Measurements from ENCODE around the gene KCTD17. TPM values are rescaled to one million over a fixed set of nuclear protein-coding genes. Genes with fewer than 3 reads are reported as not detected.

KCTD17 gene
- total and polyA plus RNA-seq, 2 of the 4 experiments (the other 2 are of a cell fraction) = 28.3 to 37.3 TPM

DNA sequence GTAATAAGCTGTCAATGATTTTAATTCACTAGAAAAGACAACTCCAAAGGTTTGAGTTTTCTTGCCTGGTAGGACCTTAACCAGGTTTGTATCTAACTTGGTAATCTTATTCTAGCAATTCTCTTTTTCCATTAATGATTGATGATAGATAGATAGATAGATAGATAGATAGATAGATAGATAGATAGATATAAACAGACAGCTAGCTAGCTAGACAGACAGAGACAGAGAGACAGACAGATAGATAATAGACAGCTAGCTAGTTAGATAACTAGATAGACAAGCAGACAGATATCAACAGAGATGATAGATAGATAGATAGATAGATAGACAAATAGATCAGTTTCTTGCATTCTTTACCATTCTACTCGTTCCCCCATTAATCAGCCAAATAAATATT lies 42.7 kb downstream of the KCTD17 start:
- Histone ChIP-seq H3K9ac (ENCODE audit: low read depth, low read length) (no peak overlapping the region), H2BK5ac (ENCODE audit: low read depth, low read length, poor library complexity, severe bottlenecking) (no peak overlapping the region), H2AK9ac (replicated peaks; ENCODE audit: low read depth, low read length, poor library complexity) (no peak overlapping the region), H4K5ac (ENCODE audit: low read depth, low read length) (no peak overlapping the region), H3K36me3 (ENCODE audit: control insufficient read depth, insufficient read depth, low read length) (no peaks in the 10 kb centered on the region), H3K4me3 (ENCODE audit: insufficient read depth, low read depth, low read length) (no peak overlapping the region), H2AFZ (replicated peaks; ENCODE audit: low read length, poor library complexity) (no peak overlapping the region), H3K56ac (ENCODE audit: extremely low read depth, insufficient read depth, low read length) (no peak overlapping the region), H3K18ac (ENCODE audit: low read depth, low read length) (no peak overlapping the region), H3K79me1 (ENCODE audit: low read depth in 1 of 2, low read length in 2 of 2) (no peaks in the 10 kb centered on the region), H3K4me2 (ENCODE audit: low read depth, low read length) (no peak overlapping the region), H4K20me1 (ENCODE audit: insufficient read depth, low read length) (no peaks in the 10 kb centered on the region), H4K8ac (ENCODE audit: low read depth in 2 of 2, low read length in 2 of 2) (no peak overlapping the region), H3K4me1 (ENCODE audit: control insufficient read depth, insufficient read depth, low read length) (no peaks in the 10 kb centered on the region), H3K27me3 (ENCODE audit: control insufficient read depth, insufficient read depth, low read length) (peaks cover 60% of the 10 kb centered on the region), H2BK20ac (ENCODE audit: low read depth, low read length) (no peak overlapping the region), H4K91ac (ENCODE audit: insufficient read depth, low read depth, low read length) (no peak overlapping the region), H2BK15ac (ENCODE audit: low read depth, low read length) (no peak overlapping the region), H2AK5ac (ENCODE audit: low read depth, low read length) (no peak overlapping the region), H3K9me1 (ENCODE audit: insufficient read depth, low read length) (no peaks in the 10 kb centered on the region), H3K4ac (ENCODE audit: low read depth, low read length) (no peak overlapping the region), H3K9me3 (ENCODE audit: control insufficient read depth, insufficient read depth, low read length) (no peaks in the 10 kb centered on the region), H3K23ac (ENCODE audit: low read depth, low read length) (no peak overlapping the region), H3K14ac (replicated peaks; ENCODE audit: low read depth, low read length) (no peak overlapping the region), H3K27ac (ENCODE audit: insufficient read depth, low read length) (no peak overlapping the region), H2BK120ac (ENCODE audit: low read depth, low read length) (no peak overlapping the region)
- no peak for TF ChIP-seq BHLHE40 (IDR thresholded peaks at IDR 0.05; ENCODE audit: low read depth, low read length)
- TF ChIP-seq RFX5 (IDR thresholded peaks at IDR 0.05; ENCODE audit: low read depth, low read length) = no peak
- TF ChIP-seq RAD21 (IDR thresholded peaks at IDR 0.05; ENCODE audit: low read length) = no peak
- TF ChIP-seq FOS (IDR thresholded peaks at IDR 0.05; ENCODE audit: low read depth, low read length) = no peak
- no peak for TF ChIP-seq CEBPB (IDR thresholded peaks at IDR 0.05; ENCODE audit: low read depth, low read length)
- no peak for TF ChIP-seq POLR2A (IDR thresholded peaks at IDR 0.05; ENCODE audit: low read depth, low read length)
- ChIA-PET CTCF (no interaction called here), POLR2A (ENCODE audit: unreplicated experiment) (no interaction called here)
- dilution Hi-C loops (cut with HindIII; ENCODE audit: low sequenced_read_pairs, unreplicated experiment) = no loop called here
- no peak for ATAC-seq (ENCODE audit: low read depth)
- in situ Hi-C loops (cut with MboI; ENCODE audit: low sequenced_read_pairs) = no loop called here
- WGBS, 2 experiments (ENCODE audit: extremely low coverage in 2 of 2, insufficient read length in 1 of 2) = no CpG with 5 or more reads among the region's 1 CpG
- no peak for DNase-seq
- BruUV-seq (replicated peaks) = no TSS peak
- intact Hi-C loops (cut with micrococcal nuclease) = no loop called here

Measured in IMR-90 (cell line).